ENCODE data around the gene SCAPER.

DNA sequence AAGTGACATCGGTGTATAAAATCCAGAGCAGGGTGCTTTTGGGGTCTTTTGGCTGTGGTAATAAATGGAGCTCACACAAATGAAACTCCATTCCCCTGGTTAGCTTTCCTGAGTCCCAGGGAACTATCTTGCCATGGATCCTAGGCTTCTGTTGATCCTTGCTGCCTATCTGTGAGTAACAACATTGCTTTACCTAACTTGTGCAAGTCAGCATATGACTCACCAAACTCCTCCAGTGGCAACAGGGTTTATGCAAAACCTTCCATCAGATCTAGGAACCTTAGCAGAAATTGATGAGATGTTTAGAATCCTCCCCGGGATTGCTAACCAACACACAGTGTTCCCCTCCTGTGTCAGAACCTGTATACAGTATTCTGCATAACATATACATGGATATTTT, 105.4 kb downstream of the SCAPER start:
- TF ChIP-seq, protein P1, sequence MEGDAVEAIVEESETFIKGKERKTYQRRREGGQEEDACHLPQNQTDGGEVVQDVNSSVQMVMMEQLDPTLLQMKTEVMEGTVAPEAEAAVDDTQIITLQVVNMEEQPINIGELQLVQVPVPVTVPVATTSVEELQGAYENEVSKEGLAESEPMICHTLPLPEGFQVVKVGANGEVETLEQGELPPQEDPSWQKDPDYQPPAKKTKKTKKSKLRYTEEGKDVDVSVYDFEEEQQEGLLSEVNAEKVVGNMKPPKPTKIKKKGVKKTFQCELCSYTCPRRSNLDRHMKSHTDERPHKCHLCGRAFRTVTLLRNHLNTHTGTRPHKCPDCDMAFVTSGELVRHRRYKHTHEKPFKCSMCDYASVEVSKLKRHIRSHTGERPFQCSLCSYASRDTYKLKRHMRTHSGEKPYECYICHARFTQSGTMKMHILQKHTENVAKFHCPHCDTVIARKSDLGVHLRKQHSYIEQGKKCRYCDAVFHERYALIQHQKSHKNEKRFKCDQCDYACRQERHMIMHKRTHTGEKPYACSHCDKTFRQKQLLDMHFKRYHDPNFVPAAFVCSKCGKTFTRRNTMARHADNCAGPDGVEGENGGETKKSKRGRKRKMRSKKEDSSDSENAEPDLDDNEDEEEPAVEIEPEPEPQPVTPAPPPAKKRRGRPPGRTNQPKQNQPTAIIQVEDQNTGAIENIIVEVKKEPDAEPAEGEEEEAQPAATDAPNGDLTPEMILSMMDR (IDR thresholded peaks at IDR 0.05 in 8 of 11, conservative IDR thresholded peaks at IDR 0.05 in 3 of 11), result no peak
- no peak for TF ChIP-seq POLR2AphosphoS5 (IDR thresholded peaks at IDR 0.05)
- no peak for TF ChIP-seq POLR2A (IDR thresholded peaks at IDR 0.05)
